NCI-H1048 (cell line): ENCODE measurements around the gene EYA2.
"Not testable (repeated sequence)": the region's sequence is repeated elsewhere in the genome, so short reads cannot be mapped to it uniquely, and the experiment has no call there.

ENCODE experiments used
- DNase-seq: peaks from one replicate; lab custom pipeline; 2025; lab: John Stamatoyannopoulos, UW

Gene EYA2

GRCh38 chr20:47204850-47205122, 310.1 kb downstream of the EYA2 start:
- not testable (repeated sequence) for DNase-seq

- no peak for DNase-seq
Measured at GRCh38 chr20:47205577-47206123, 311.0 kb downstream of the EYA2 start.

- DNase-seq, result not testable (repeated sequence)
Measured at GRCh38 chr20:47206552-47206951, 311.9 kb downstream of the EYA2 start.

DNA sequence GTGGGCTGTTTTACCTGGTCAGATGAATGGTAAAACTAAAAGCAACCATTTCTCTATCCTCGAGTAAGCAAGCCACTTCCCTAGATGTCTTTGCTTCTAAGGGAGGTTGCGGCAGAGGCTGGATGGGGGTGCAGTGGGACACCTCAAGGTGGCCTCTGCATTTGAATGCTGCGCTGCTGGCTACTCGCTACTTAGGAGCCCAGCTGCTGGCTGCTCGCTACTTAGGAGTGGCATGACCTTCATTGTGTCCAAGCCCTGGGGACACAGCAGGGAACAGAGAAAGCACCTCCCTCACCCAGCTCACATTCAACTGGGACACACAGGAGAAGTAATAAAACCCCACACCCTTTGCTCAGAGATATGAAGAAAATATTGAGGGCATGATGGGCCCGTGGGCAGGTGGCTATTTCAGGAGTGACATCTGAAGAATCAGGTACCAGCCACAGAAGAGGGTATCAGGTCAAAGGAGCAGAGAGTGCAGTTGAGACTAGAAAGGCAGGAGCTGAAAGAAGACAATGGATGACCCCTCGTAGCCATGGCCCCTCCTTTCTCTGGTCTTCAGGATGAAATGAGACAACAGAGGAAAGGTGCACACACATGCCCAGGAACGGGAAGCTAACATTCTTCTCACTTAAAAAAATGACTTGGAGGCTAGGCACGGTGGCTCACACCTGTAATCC, 312.5 kb downstream of the EYA2 start:
- DNase-seq, result no peak

GRCh38 chr20:47208534-47209174, 314.0 kb downstream of the EYA2 start:
- no peak for DNase-seq

DNA sequence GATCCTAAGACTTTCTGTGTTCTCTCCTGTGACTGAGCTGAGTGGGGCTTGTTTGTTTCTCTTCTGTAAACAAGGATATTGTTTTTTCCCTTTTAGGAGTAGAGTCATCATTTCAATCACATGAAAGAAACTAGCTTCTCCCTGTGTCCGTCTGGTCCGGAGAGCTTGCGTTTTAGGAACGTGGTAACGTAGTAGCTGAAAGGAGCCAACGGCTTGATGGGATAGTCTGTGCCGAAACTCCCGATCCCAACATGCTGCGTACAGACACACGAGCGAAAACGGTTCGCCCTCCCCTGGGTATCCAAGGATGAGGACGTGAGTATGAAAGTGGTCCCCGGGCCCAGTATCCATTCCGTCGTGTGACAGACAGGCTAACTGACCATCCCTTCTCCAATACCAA, 315.3 kb downstream of the EYA2 start:
- no peak for DNase-seq

GRCh38 chr20:47210470-47210869, 315.8 kb downstream of the EYA2 start:
- DNase-seq, result no peak

GRCh38 chr20:47211036-47211435, 316.4 kb downstream of the EYA2 start:
- DNase-seq, result no peak

GRCh38 chr20:47212606-47213207, 318.1 kb downstream of the EYA2 start:
- DNase-seq, result no peak

DNA sequence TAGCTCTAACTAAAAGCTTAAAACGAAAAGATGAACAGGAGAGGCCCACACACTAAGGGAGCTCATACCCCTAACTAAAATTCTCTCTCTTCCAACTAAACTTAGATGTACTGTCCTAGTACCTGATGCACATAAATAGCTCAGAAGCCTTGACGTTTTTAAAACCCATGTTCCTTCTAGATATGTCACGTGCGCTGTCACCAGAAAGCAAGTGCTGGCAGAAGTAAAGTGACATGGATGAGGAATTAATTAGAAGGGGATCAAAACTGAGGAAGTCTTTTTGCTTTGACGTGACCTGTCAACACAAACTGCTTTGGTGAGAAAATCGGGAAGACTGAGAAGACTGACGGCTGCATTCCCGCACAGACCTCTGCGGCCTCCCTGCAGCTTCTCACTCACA, 319.3 kb downstream of the EYA2 start:
- DNase-seq, result no peak

- no peak for DNase-seq
Measured at GRCh38 chr20:47215653-47216397, 321.2 kb downstream of the EYA2 start.

DNA sequence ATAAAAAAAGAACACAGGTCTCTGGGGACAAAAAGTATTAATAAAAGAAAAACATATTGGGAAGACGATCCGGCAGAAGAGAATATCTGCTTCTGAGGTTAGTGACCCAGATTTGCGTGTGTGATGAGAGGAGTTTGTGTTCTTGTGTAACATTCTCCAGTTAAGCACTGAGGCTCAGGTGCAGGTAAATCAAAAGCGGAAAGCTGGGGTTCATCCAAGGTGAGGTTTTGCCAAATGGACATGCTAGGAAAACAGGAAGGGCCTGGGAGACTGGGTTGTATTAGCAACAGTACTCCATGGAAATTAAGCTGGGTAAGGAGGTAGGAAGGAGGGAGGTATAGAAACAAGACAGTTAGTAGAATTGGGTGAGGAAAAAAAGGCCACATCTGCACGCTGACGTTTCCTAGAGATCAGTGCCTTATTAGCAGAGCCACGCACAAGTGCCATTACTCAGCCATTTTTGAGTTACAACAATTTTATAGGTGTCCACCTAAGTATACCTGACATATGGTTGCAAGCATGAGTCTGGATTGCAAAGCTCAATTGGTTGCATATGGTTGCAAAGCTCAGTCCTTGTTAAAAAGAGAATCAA, 322.3 kb downstream of the EYA2 start:
- no peak for DNase-seq

DNA sequence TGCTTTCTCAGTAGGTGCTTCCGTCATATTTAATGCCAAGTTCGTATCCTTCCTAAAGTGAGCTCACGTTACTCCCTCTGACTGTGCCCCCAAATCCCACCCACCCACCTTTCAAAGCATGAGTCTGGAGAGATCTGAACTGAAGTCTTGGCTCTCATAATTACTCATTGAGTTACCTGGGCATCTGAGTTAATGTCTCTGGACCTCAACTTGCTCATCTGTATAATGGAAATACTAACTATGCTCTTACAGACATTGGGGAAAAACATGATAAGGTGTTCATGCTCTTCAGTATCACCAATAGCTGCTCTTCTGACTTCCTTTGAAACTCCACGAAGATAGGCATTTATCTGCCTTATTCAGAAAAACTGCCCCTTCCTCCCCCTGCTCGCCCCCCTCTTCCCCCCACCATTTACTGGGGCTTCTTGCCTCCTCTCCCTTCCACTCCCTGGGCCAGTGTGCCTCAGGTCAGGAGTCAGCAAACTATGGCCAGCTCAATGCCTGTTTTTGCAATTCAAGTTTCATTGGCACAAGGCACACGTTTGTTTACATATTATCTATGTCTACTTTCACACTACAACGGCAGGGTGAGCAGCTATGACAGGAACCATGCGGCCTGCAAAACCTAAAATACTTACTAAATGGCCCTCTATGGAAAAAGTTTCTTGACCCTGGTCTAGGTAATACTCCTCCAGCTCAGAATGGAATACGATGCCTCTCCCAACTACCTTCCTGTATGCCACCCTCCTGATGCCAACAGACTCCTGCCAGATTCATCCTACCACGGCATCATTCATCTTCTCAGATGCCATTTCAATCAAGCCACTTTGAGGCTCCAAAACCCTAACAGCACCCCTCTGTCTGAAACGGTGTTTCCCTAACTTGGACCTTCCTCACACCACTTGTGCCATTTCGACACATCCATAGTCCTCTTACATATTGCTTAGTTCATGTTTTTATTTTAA, 323.1 kb downstream of the EYA2 start:
- DNase-seq, result no peak

DNA sequence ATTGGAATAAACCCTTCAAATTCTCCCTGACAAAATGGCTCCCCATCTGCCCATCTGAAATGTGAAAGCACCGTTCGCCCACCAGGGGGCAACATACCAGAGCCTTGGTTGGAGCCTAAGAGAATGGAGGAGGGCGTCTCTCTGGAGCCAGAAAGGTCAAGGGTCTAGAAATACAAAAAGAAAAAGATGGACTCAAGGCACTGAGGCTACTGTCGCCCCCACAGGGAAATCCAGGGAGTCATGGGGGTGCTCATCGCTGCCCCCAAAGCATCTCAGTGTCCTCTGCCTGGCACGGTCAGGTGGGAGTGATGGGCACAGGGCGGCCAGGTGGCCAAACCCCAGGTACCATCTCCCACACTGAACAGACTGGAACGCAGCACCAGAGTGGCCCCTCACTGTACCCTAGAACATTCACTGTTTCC, 325.5 kb downstream of the EYA2 start:
- DNase-seq, result no peak

- no peak for DNase-seq
Measured at GRCh38 chr20:47221036-47221625, 326.5 kb downstream of the EYA2 start.

DNA sequence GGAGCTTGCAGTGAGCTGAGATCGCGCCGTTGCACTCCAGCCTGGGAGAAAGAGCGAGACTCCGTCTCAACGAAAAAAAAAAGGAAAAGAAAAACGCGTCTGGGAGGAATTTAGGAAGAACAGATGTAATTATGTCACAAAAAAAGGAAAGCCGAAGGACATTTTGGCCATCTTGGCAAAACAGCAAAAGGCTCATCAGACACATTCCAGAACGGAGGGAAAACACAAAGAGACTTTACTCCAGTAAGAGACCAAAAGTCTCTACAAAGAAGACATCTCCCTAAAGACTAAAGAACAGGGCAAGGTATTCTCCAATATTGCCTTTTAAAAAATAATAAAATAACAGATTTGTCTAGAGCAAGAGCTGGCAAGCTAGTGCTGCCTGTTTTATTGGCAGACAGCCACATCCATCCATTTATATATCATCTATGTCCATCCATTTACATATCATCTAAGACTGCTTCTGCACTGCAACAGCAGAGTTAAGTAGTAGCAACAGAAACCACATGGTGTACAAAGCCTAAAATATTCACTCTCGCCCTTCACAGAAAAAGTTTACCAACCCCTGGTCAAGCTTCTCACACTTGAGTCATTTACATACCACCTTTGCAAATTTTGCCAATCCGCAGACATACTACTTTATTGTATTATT, 328.0 kb downstream of the EYA2 start:
- DNase-seq, result no peak

- DNase-seq, result no peak
Measured at GRCh38 chr20:47223896-47224295, 329.3 kb downstream of the EYA2 start.

GRCh38 chr20:47224300-47224791, 329.7 kb downstream of the EYA2 start:
- no peak for DNase-seq

DNA sequence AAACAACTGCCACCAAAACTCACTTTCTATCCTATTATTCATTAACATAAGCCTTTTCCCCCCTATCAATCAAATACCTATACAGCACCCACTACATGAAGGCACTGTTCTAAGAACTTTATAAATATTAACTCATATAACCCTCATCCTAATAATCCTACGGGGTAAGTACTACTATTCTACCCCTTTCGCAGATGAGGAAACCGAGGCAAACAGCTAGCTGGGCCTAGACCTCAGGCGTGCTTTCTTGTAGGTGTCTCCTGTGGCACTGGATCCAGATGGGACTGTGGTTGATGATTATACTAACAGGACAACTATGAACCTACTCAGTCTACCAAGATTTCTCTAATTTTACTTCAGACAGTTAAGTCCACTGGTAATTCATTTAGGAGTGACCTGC, 330.2 kb downstream of the EYA2 start:
- no peak for DNase-seq

DNA sequence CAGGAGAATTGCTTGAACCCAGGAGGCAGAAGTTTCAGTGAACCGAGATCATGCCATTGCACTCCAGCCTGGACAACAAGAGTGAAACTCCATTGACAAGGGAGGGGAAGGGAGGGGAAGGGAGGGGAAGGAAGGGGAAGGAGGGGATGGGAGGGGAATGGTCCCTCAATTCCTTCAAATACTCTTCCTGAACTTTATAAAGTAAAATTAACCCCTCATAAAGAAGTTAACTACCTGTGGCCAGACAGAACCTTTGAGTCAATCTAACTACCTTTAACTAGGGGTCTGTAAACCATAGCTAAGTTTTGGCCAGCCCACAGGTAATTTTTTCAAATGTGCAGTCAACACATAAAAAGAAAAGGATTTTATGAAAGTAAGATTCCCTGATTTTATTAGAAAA, 330.8 kb downstream of the EYA2 start:
- no peak for DNase-seq
